COLO668 (cell line): Measurements from ENCODE around the gene ZNF45.
"Not testable (repeated sequence)": the region's sequence is repeated elsewhere in the genome, so short reads cannot be mapped to it uniquely, and the experiment has no call there.

Experiments used
- DNase-seq: peaks from one replicate; lab custom pipeline; 2025; ENCODE audit not compliant: unreplicated experiment; lab: John Stamatoyannopoulos, UW

Gene ZNF45

GRCh38 chr19:43914051-43914450 lies 21.0 kb downstream of the ZNF45 start:
- DNase-seq = no peak

DNA sequence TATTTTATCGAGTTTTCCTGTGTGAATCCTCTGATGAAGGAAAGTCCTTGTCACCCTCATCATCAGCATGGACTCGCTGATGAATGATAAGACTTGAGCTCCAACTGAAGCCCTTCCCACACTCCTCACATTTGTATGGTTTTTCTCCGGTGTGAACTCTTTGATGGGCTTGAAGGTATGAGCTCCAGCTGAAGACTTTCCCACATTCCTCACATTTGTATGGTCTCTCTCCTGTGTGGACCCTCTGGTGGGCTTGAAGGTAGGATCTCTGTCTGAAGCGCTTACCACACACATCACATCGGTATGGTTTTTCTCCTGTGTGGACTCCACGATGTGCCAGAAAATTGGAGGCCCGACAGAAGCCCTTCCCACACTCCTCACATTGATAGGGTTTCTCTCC lies 21.7 kb downstream of the ZNF45 start:
- DNase-seq = no peak

DNA sequence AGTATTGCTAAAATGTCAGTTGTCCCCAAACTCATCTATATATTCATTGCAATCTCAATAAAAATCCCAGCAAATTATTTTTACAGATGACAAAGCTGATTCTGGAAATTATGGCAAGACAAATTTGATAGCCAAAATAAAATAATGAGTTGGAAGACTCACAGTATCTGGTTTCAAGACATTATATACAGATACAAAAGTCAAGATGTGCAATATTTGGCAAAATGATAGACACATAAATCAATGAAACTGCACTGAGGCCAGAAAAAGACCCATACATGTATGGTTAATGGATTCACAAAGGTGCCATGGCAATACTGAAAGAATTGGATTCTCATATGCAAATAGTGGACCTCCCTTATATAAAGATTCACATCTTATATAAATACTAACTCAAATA lies 24.2 kb downstream of the ZNF45 start:
- DNase-seq = no peak

GRCh38 chr19:43908659-43909058 lies 26.4 kb downstream of the ZNF45 start:
- no peak for DNase-seq

GRCh38 chr19:43906774-43907173 lies 28.3 kb downstream of the ZNF45 start:
- no peak for DNase-seq

DNA sequence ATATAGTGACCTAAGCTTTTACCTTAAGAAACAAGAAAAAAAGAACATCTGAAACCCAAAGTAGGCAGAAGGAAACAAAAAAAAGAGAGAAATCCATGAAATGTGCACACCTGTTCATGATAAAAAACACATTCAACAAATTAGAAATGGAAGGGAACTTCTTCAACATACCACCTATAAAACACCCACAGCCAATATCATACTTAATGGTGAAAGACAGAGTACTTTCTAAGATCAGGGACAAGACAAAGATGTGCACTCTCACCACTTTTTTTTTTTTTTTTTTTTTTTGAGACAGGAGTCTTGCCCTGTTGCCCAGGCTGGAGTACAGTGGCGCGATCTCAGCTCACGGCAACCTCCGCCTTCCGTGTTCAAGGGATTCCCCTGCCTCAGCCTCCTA lies 29.2 kb downstream of the ZNF45 start:
- no peak for DNase-seq

- DNase-seq = no peak
Measured at GRCh38 chr19:43902399-43902798, 32.7 kb downstream of the ZNF45 start.

- DNase-seq = no peak
Measured at GRCh38 chr19:43901395-43902390, 33.4 kb downstream of the ZNF45 start.

DNA sequence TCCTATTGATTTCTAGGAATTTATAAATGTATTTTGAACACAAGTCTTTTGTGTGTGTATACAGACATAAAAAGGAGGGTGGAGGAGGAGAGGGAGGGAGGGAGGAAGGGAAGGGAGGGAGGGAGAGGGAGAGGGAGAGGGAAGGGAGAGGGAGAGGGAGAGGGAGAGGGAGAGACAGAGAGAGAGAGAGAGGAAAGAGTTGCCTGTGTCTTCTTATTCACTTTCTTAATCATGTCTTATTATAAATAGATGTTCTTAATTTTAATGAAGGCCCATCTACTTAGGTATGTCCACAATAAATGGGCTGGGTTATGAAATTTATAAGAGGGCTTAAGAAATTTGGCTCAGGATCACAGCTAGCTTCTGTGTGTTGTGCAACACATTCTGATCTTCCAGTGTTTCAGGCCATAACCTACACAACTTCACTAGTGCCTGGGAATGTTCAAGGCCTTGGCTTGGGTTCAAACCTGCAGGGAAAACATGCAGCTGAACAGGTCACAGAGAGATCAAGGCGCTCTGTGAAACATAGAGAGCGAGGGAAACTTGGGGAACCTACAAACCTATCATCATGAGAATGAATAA lies 39.3 kb downstream of the ZNF45 start:
- no peak for DNase-seq

GRCh38 chr19:43883864-43884263 lies 51.2 kb downstream of the ZNF45 start, which contains the start of gene ZNF404:
Gene ZNF404, minus strand, starts transcription at chr19:43883964.
- no peak for DNase-seq

GRCh38 chr19:43880483-43880882 lies 54.6 kb downstream of the ZNF45 start:
- DNase-seq = no peak

- no peak for DNase-seq
Measured at GRCh38 chr19:43872547-43873336, 62.3 kb downstream of the ZNF45 start.

- not testable (repeated sequence) for DNase-seq
Measured at GRCh38 chr19:43866923-43867322, 68.2 kb downstream of the ZNF45 start.
